ENCODE data around the gene SS18L1.
"Not testable (repeated sequence)": the region's sequence is repeated elsewhere in the genome, so short reads cannot be mapped to it uniquely, and the experiment has no call there.

Gene SS18L1

DNA sequence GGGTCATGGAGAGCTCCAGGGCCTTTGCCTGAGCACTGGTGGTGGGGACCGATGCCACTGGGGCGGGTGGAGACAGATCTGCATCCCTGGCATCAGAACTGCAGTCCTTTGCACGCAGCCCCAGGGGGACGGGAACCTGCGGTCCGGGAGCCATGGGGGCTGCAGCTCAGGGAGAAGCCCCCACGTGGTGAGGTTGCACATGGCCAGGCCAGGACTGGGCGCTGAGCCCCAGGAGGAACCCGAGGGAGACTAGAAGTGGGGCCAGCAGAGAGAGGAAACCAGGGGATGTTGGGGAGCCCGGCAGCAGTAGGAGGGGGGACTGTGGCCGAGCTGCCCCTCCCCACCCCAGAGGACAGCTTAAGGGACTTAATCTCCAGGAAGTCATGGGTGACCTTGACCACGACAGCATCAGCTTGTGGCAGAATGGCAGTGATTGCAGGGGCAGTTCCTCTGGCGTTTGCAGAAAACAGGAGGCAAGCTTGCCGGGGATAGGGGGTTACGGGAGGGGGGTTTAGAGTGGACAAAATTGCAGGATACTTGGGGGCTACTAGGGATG is 39.3 kb upstream of the SS18L1 start:
- no peak overlapping the region for H3K4me3 ChIP-seq (ENCODE audit: control insufficient read depth, low read depth, low read length)
- TF ChIP-seq, protein P1, sequence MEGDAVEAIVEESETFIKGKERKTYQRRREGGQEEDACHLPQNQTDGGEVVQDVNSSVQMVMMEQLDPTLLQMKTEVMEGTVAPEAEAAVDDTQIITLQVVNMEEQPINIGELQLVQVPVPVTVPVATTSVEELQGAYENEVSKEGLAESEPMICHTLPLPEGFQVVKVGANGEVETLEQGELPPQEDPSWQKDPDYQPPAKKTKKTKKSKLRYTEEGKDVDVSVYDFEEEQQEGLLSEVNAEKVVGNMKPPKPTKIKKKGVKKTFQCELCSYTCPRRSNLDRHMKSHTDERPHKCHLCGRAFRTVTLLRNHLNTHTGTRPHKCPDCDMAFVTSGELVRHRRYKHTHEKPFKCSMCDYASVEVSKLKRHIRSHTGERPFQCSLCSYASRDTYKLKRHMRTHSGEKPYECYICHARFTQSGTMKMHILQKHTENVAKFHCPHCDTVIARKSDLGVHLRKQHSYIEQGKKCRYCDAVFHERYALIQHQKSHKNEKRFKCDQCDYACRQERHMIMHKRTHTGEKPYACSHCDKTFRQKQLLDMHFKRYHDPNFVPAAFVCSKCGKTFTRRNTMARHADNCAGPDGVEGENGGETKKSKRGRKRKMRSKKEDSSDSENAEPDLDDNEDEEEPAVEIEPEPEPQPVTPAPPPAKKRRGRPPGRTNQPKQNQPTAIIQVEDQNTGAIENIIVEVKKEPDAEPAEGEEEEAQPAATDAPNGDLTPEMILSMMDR (conservative IDR thresholded peaks at IDR 0.05; ENCODE audit: control insufficient read depth, insufficient read depth, low read depth, low read length) = no peak
- no peak for DNase-seq (ENCODE audit: low read depth)

DNA sequence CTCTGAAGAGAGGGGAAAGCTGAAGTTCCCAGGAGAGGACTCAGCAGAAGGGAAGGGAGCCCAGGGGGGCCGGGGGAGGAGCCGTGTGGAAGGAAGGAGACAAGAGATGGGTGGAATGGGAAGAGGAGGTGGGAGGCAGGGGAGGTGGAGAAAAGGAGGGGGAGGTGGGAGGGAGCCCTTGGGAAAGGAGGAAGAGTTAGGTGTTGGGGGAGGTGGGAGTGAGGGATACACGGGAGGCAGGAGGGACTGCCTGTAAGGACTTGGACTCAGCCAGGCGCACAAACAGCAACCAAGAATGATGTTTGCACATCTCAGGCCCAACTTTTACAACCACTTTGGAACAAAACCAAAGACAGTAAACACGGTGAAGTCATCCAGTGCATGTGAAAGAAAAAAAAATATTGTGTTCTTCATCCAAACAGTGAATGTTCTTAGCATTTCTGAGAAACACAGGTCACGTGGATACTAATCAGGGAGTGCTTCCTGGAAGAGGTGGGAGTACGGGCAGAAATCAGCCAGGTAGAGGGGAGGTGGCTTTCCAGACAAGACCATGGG is 38.7 kb upstream of the SS18L1 start:
- TF ChIP-seq, protein P1 (conservative IDR thresholded peaks at IDR 0.05; ENCODE audit: control insufficient read depth, insufficient read depth, low read depth, low read length) = no peak
- no peak overlapping the region for H3K4me3 ChIP-seq (ENCODE audit: control insufficient read depth, low read depth, low read length)
- DNase-seq (ENCODE audit: low read depth) = peak; percentile 58

DNA sequence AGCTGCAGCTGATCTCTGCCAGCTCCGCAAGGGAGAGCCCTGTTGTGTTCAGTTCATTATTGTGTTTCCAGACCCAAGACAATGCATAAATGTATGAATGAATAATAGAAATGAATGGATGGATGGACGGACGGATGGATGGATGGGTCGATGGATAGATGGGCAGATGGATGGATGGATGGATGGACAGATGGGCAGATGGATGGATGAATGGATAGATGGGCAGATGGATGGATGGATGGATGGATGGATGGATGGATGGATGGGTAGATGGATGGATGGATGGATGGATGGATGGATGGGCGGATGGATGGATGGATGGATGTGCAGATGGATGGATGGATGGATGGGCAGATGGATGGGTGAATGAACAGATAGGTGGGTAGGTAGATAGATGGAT is 38.0 kb upstream of the SS18L1 start:
- DNase-seq (ENCODE audit: low read depth) = no peak
- no peak overlapping the region for H3K4me3 ChIP-seq (ENCODE audit: control insufficient read depth, low read depth, low read length)
- TF ChIP-seq, protein P1 (conservative IDR thresholded peaks at IDR 0.05; ENCODE audit: control insufficient read depth, insufficient read depth, low read depth, low read length) = no peak

DNA sequence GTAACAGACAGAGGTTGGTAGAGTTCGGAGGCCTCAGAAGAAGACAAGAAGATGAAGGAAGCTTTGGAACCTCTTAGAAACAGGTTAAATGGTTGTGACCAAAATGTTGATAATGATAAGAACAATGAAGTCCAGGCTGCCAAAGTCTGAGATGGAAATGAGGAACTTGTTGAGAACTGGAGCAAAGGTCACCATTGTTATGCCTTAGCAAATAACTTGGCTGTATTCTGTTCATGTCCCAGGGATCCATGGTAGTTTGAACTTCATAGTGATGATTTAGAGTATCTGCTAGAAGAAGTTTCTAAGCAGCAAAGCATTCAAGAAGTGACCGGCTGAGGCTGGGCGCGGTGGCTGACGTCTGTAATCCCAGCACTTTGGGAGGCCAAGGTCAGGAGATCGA is 32.4 kb upstream of the SS18L1 start:
- H3K4me3 ChIP-seq (ENCODE audit: control insufficient read depth, low read depth, low read length) = no peak overlapping the region
- no peak for DNase-seq (ENCODE audit: low read depth)
- TF ChIP-seq, protein P1 (conservative IDR thresholded peaks at IDR 0.05; ENCODE audit: control insufficient read depth, insufficient read depth, low read depth, low read length) = no peak

DNA sequence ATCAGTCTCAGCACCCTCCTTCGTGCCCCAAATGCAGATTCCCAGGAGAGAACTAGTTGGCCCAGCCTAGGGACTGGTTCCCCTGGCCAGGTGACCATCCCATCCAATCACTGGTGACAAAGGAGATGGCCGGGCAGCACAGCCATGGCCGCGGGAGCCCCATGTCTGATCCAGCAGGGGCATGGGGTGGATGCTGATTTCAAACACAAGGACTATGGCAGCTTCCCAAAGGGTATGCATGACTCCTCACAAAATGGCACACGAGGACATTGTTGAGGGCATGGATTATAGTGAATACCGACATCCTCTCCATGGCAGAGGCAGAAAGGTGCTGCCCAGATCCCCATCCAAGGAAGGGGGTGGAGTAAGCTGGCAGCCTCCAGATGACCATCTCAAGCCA is 31.2 kb upstream of the SS18L1 start:
- DNase-seq (ENCODE audit: low read depth) = no peak
- H3K4me3 ChIP-seq (ENCODE audit: control insufficient read depth, low read depth, low read length) = no peak overlapping the region
- TF ChIP-seq, protein P1 (conservative IDR thresholded peaks at IDR 0.05; ENCODE audit: control insufficient read depth, insufficient read depth, low read depth, low read length) = no peak

DNA sequence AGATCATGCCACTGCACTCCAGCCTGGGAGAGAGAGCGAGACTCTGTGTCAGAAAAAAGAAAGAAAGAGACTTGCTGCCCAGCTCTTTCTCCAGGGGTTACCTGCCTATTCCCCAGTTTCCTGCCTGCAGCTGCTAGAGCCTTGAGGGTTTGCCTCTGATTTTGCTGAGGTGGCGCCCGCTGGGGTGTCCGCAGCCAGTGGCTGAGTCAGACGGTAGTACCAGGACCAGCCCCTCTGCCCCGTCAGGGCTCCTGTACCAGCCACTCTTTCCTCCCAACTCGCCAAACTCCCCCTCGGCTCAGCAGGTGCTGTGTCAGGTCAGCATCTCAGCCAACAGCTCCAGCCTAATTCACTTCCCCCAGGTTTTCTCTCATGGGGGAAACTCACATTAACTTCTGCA is 28.7 kb upstream of the SS18L1 start:
- H3K4me3 ChIP-seq (ENCODE audit: control insufficient read depth, low read depth, low read length) = no peak overlapping the region
- TF ChIP-seq, protein P1 (conservative IDR thresholded peaks at IDR 0.05; ENCODE audit: control insufficient read depth, insufficient read depth, low read depth, low read length) = no peak
- no peak for DNase-seq (ENCODE audit: low read depth)

DNA sequence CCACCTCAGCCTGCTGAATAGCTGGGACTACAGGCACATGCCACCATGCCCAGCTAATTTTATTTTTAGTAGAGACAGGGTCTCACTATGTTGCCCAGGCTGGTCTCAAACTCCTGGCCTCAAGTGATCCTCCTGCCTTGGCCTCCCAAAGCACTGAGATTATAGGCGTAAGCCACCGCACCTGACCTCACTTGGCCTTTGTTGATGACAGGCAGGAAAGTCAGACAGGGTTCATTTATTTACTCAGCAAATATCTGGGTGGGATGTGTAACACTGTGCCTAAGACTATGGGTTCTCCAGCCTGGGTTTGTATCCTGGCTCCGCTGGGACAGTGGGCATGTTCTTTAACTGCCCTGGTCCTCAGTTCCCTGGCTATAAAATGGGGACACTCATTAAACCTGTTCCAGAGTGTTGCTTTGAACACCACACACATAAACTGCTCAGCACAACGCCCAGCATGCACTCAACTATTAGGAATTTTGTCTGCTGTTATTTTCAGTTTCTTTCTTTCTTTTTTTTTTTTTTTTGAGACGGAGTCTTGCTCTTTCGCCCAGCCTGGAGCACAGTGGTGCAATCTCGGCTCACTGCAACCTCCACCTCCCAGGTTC is 27.7 kb upstream of the SS18L1 start:
- DNase-seq (ENCODE audit: low read depth); H3K4me3 ChIP-seq (ENCODE audit: control insufficient read depth, low read depth, low read length): not testable (repeated sequence)

Measured in fibroblast of mammary gland (primary cell).